ENCODE data around the gene PEDS1.
"Not testable (repeated sequence)": the region's sequence is repeated elsewhere in the genome, so short reads cannot be mapped to it uniquely, and the experiment has no call there.

PEDS1 gene

GRCh38 chr20:50153500-50154377, at the start of gene PEDS1:
TSS of gene PEDS1 (minus strand) at chr20:50153723. CDS start at chr20:50153637, 86 bp downstream.
- peak; percentile 60 to 75 for DNase-seq (ENCODE audit: low read depth in 2 of 2)

- no peak for DNase-seq (ENCODE audit: low read depth in 2 of 2)
Observed at GRCh38 chr20:50202677-50203076, 49.2 kb upstream of the PEDS1 start.

- not testable (repeated sequence) for DNase-seq (ENCODE audit: low read depth in 2 of 2)
Observed at GRCh38 chr20:50201710-50202109, 48.2 kb upstream of the PEDS1 start.

- no peak for DNase-seq (ENCODE audit: low read depth in 2 of 2)
Observed at GRCh38 chr20:50200482-50201104, 47.1 kb upstream of the PEDS1 start.

GRCh38 chr20:50199703-50200102, 46.2 kb upstream of the PEDS1 start:
- no peak for DNase-seq (ENCODE audit: low read depth in 2 of 2)

GRCh38 chr20:50198716-50199115, 45.2 kb upstream of the PEDS1 start:
- DNase-seq (ENCODE audit: low read depth in 2 of 2) = no peak

GRCh38 chr20:50198180-50198666, 44.7 kb upstream of the PEDS1 start:
- DNase-seq (ENCODE audit: low read depth in 2 of 2) = no peak

- no peak for DNase-seq (ENCODE audit: low read depth in 2 of 2)
Observed at GRCh38 chr20:50197463-50198179, 44.1 kb upstream of the PEDS1 start.

GRCh38 chr20:50196896-50197295, 43.4 kb upstream of the PEDS1 start:
- DNase-seq (ENCODE audit: low read depth in 2 of 2) = no peak

GRCh38 chr20:50196248-50196647, 42.7 kb upstream of the PEDS1 start:
- no peak for DNase-seq (ENCODE audit: low read depth in 2 of 2)

- DNase-seq (ENCODE audit: low read depth in 2 of 2) = no peak
Observed at GRCh38 chr20:50195524-50196120, 42.1 kb upstream of the PEDS1 start.

GRCh38 chr20:50194831-50195523, 41.5 kb upstream of the PEDS1 start:
- no peak for DNase-seq (ENCODE audit: low read depth in 2 of 2)

GRCh38 chr20:50194422-50194830, 40.9 kb upstream of the PEDS1 start:
- DNase-seq (ENCODE audit: low read depth in 2 of 2) = no peak

- DNase-seq (ENCODE audit: low read depth in 2 of 2) = no peak
Observed at GRCh38 chr20:50193836-50194421, 40.4 kb upstream of the PEDS1 start.

- DNase-seq (ENCODE audit: low read depth in 2 of 2) = no peak
Observed at GRCh38 chr20:50193199-50193835, 39.8 kb upstream of the PEDS1 start.

GRCh38 chr20:50192364-50193198, 39.1 kb upstream of the PEDS1 start:
- DNase-seq (ENCODE audit: low read depth in 2 of 2) = peak; percentile 73 to 78

- no peak for DNase-seq (ENCODE audit: low read depth in 2 of 2)
Observed at GRCh38 chr20:50191544-50192363, 38.2 kb upstream of the PEDS1 start.

GRCh38 chr20:50191065-50191543, 37.6 kb upstream of the PEDS1 start:
- DNase-seq (ENCODE audit: low read depth in 2 of 2) = peak; percentile 53 to 57

All from stimulated activated CD4-positive, alpha-beta T cell treated with anti-CD3 and anti-CD28 coated beads, Interleukin-1b, Interleukin-23, amount 100 ng/mL, for 4 hours (primary cell).